Common myeloid progenitor, CD34-positive (primary cell): ENCODE results near the gene JAK1.
A peak's percentile ranks its signal among the peaks of the same experiment; 100 is the strongest.

Source experiments
- CTCF ChIA-PET: fragments of 350-600 bp; sonication (Branson Sonifier 250); formaldehyde crosslinking; loops from one replicate; lab custom pipeline; 2021; ENCODE audit warnings: antibody characterized with exemption; lab: Charles Lee
- POLR2A ChIA-PET: fragments of 350-600 bp; sonication (Branson Sonifier 250); formaldehyde crosslinking; loops from one replicate; lab custom pipeline; 2021; ENCODE audit warnings: antibody characterized with exemption; lab: Charles Lee
- DNase-seq, 3 donors: peaks; one replicate each; pipeline versions ENCODE4 v3.0.0 to v3.0.0-alpha.2; 2013
- H3K27ac ChIP-seq, 2 experiments: 1 replicate in 1 of 2; 2 replicates in 1 of 2; pipeline ENCODE4 v1.7.0; 2013; ENCODE audit warnings: inconsistent platforms in 2 of 2, low read length in 2 of 2, mild to moderate bottlenecking in 2 of 2, low read depth in 1 of 2, moderate library complexity in 1 of 2; ENCODE audit not compliant: severe bottlenecking in 2 of 2, insufficient read depth in 1 of 2, poor library complexity in 1 of 2
- H3K27me3 ChIP-seq, 5 experiments: replicated peaks in 2 of 5; 1 replicate in 3 of 5; 2 replicates in 2 of 5; pipeline versions ENCODE4 v1.6.1 to v1.7.0; 2013; ENCODE audit warnings: low read length in 4 of 5, mild to moderate bottlenecking in 2 of 5, moderate library complexity in 2 of 5, inconsistent platforms in 1 of 5; ENCODE audit not compliant: insufficient read depth in 5 of 5, control insufficient read depth in 4 of 5
- H3K36me3 ChIP-seq, 4 experiments: 1 replicate in 2 of 4; 2 replicates in 2 of 4; pipeline versions ENCODE4 v1.6.1 to v1.7.0; 2013; ENCODE audit warnings: low read length in 3 of 4, control low read depth in 1 of 4, mild to moderate bottlenecking in 1 of 4; ENCODE audit not compliant: control insufficient read depth in 4 of 4, insufficient read depth in 4 of 4
- H3K4me1 ChIP-seq, 4 experiments: 1 replicate in 3 of 4; 2 replicates in 1 of 4; pipeline versions ENCODE4 v1.6.1 to v1.7.1; 2013; ENCODE audit warnings: low read length in 3 of 4, mild to moderate bottlenecking in 3 of 4, control low read depth in 1 of 4, inconsistent platforms in 1 of 4, moderate library complexity in 1 of 4; ENCODE audit not compliant: control insufficient read depth in 4 of 4, insufficient read depth in 4 of 4; ENCODE audit errors: control extremely low read depth in 1 of 4
- H3K4me3 ChIP-seq, 7 experiments: 1 replicate in 4 of 7; 2 replicates in 3 of 7; pipeline versions ENCODE4 v1.5.1 to v1.7.0; 2013; ENCODE audit warnings: mild to moderate bottlenecking in 7 of 7, low read length in 6 of 7, moderate library complexity in 6 of 7, inconsistent platforms in 2 of 7, low read depth in 2 of 7, control low read depth in 1 of 7; ENCODE audit not compliant: insufficient read depth in 4 of 7, control insufficient read depth in 1 of 7; ENCODE audit errors: extremely low read depth in 1 of 7
- H3K9me3 ChIP-seq, 5 experiments: 1 replicate in 4 of 5; 2 replicates in 1 of 5; pipeline versions ENCODE4 v1.6.1 to v1.7.1; 2013; ENCODE audit warnings: low read length in 4 of 5, mild to moderate bottlenecking in 2 of 5, inconsistent platforms in 1 of 5, low read depth in 1 of 5, moderate library complexity in 1 of 5; ENCODE audit not compliant: control insufficient read depth in 4 of 5, insufficient read depth in 2 of 5; ENCODE audit errors: control extremely low read depth in 1 of 5
- WGBS: methylation state at CpG from one replicate; pipeline ENCODE4 v1.1.5; 2013; ENCODE audit not compliant: insufficient coverage; 5-methylcytosine and 5-hydroxymethylcytosine counted together

JAK1 gene

DNA sequence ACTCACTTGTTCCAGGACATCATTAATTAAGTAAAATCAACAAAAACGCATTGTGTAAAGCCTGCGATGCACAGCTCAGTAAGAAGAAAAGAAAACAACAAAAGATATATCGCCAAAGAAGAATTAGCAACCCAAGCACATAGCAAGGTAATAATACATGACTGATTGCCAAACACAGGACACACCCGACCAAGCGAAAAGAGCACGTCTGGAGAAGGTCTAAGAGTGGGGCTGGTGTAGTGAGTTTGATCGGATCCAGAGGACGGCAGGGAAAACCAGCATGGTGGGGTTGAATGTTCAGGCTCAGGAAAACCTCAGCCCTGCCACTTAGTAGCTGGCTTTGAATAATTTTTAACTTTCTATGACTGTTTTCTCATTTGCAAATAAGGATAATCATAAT lies 69.8 kb downstream of the JAK1 start:
- CTCF ChIA-PET, result interaction anchor here (2.2 kb wide), 1 partner anchor 15 kb away, joined by 5 read pairs; no protein-coding TSS in a partner anchor

DNA sequence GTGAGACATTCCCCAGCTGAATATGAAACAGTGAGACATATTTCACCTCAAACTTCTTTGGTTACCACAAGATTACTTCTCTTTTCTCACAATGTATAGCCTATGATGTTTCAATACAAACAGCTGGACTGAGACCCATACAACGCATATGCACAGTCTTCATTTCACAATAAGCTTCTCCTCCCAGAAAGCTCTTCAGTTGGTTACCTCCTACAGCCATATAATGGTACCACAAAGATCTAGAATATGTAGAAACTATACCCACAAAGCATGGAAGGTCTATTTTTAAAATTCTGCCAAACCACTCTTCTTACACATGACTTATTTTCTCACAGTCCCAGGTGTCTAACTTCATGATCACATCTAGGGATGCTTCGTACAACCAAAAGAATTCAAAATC lies 70.8 kb downstream of the JAK1 start:
- H3K4me1 ChIP-seq, result peaks cover 5 to 41% (median 27%) of the 10 kb centered on the region in 4 experiments
- no peak overlapping the region for H3K4me3 ChIP-seq
- 50% methylated on average over 2 of the region's 2 CpGs for WGBS
- ChIA-PET POLR2A (interaction anchor here (1.0 kb wide), 1 partner anchor 71 kb away, joined by 4 read pairs; the partner anchor contains the start of gene JAK1), CTCF (interaction anchor here (0.7 to 3.1 kb wide), 9 partner anchors 8 to 144 kb away, joined by 3 to 16 read pairs (median 3); no protein-coding TSS in a partner anchor)
- no peak overlapping the region for H3K27ac ChIP-seq
- H3K27me3 ChIP-seq, result no peaks in the 10 kb centered on the region
- peak; percentile 17 to 85 (median 77) for DNase-seq
- H3K36me3 ChIP-seq, result no peaks in the 10 kb centered on the region
- H3K9me3 ChIP-seq, result no peaks in the 10 kb centered on the region

More for the DNA sequence above, 69.8 kb downstream of the JAK1 start:
- DNase-seq, result no peak
- H3K4me3 ChIP-seq, result no peak overlapping the region
- H3K27ac ChIP-seq, result no peak overlapping the region
- no peaks in the 10 kb centered on the region for H3K9me3 ChIP-seq
- H3K27me3 ChIP-seq, result no peaks in the 10 kb centered on the region
- peaks cover 2 to 31% (median 18%) of the 10 kb centered on the region in 4 experiments for H3K4me1 ChIP-seq
- POLR2A ChIA-PET, result no interaction called here
- WGBS, result 100% methylated on average over 6 of the region's 8 CpGs
- H3K36me3 ChIP-seq, result peaks cover 0 to 5% (median 0%) of the 10 kb centered on the region in 4 experiments

DNA sequence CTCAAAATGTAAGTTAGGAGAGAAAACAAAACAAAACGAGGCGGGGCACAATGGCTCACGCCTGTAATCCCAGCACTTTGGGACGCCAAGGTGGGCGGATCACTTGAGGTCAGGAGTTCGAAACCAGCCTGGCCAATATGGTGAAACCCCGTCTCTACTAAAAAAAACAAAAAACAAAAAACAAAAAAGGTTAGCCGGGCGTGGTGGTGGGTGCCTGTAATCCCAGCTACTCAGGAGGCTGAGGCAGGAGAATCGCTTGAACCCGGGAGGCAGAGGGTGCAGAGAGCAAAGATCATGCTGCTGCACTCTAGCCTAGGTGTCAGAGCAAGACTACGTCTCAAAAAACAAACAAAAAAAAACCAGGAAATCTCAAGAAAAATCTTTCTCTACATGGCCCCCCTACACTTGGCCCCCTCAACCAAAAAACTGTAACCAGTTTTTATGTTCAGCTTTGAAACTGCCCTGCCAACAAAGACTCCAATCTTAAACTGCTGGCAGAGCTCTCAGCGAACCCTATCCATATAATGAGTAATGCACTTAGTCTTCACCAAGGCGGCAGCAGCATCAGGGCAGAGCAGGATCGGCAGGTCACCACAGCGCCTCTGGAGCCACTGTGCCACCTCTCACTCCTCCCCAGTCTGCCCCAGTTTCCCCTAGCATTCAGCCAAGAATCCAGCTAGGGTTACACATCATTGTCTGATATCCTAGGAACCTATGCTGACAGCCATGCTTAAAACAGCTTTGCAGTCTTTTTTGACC lies 71.7 kb downstream of the JAK1 start:
- no peak for DNase-seq
- H3K4me3 ChIP-seq, result no peak overlapping the region
- POLR2A ChIA-PET, result interaction anchor here (0.6 to 1.0 kb wide), 5 partner anchors 21 to 146 kb away, joined by 3 to 5 read pairs (median 4); partner anchors contain the start of gene JAK1
- peaks cover 5 to 47% (median 29%) of the 10 kb centered on the region in 4 experiments for H3K4me1 ChIP-seq
- H3K36me3 ChIP-seq, result no peaks in the 10 kb centered on the region
- WGBS, result 96% methylated on average over 15 of the region's 16 CpGs
- no peaks in the 10 kb centered on the region for H3K27me3 ChIP-seq
- no peak overlapping the region for H3K27ac ChIP-seq
- H3K9me3 ChIP-seq, result no peaks in the 10 kb centered on the region
- CTCF ChIA-PET, result interaction anchor here (0.7 to 3.1 kb wide), 11 partner anchors 9 to 145 kb away, joined by 3 to 16 read pairs (median 3); no protein-coding TSS in a partner anchor

DNA sequence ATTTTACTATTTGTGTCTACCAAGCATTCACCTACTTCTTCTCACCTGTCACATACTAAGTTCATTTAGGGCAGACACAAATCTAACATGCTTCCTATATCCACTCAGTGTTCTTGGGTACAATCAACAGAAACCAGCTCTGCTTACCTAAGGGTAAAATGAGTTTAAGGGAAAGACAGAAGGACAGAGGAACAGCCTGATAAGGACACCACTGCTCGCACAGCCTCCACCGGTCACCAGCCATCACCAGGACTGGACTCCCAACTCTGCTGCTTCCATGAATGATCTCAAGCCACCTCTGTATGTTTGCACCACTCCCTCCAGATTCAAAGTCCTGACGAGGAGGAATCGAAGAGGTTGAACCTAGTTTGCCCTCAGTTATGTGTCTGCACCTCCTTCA lies 72.4 kb downstream of the JAK1 start:
- no peaks in the 10 kb centered on the region for H3K36me3 ChIP-seq
- H3K4me1 ChIP-seq, result peaks cover 5 to 53% (median 30%) of the 10 kb centered on the region in 4 experiments
- no peak for DNase-seq
- 94% methylated on average over 4 of the region's 4 CpGs for WGBS
- H3K9me3 ChIP-seq, result no peaks in the 10 kb centered on the region
- no peak overlapping the region for H3K4me3 ChIP-seq
- H3K27ac ChIP-seq, result no peak overlapping the region
- ChIA-PET POLR2A (no interaction called here), CTCF (interaction anchor here (1.3 to 3.1 kb wide), 5 partner anchors 11 to 83 kb away, joined by 3 to 16 read pairs (median 5); no protein-coding TSS in a partner anchor)
- no peaks in the 10 kb centered on the region for H3K27me3 ChIP-seq

DNA sequence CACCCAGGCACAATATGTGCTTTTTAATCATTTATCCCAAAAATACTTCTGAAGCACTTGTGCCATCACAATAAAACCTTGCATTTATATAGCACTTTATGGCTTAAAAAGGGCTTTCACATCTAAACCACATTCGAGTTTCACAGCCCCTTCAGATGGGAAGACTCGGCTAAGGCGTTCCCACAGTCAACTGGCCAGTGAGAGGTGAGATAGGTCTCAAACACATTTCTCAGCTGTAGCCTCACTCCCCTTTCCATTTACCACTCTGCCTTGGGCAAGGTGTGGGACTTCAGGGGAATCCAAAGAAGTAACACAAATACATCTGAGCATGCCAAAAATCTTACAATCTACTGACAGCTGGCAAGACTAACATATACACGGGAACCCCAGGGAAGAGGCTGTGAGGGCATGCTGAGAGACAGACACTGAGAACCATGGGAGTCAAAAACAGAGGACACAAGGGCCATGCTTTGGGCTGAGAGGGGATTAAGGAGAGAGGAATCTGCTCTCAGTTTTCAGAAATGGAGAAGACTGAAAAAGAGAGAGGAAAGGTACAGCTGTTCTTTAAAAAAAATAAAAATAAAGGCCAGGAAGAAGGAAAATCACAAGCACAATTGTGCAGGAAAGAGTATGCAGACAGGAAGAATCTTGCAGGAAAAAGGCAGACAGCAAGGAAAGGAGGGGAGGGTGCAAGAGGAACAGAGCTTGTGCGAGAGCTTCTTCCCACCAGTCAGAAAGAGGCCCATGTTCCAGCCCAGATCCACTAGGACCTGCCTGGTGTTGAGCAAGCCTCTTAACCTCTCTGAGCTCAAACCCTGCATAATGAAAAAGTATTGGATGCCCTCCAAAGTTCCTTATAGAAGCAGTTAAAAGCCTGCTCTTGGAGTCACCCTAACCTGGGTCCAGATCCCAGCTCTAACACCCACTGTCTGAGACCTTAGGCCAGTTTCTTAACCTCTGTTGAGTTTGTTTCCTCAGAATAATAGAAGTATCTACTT lies 73.5 kb downstream of the JAK1 start:
- POLR2A ChIA-PET, result no interaction called here
- no peak for DNase-seq
- H3K27ac ChIP-seq, result no peak overlapping the region
- no peaks in the 10 kb centered on the region for H3K36me3 ChIP-seq
- H3K27me3 ChIP-seq, result no peaks in the 10 kb centered on the region
- CTCF ChIA-PET, result interaction anchor here (0.5 to 3.1 kb wide), 4 partner anchors 10 to 139 kb away, joined by 3 to 16 read pairs (median 5); no protein-coding TSS in a partner anchor
- no peak overlapping the region for H3K4me3 ChIP-seq
- H3K4me1 ChIP-seq, result peaks cover 5 to 49% (median 27%) of the 10 kb centered on the region in 4 experiments
- no peaks in the 10 kb centered on the region for H3K9me3 ChIP-seq
- WGBS, result 87% methylated on average over 3 of the region's 5 CpGs

DNA sequence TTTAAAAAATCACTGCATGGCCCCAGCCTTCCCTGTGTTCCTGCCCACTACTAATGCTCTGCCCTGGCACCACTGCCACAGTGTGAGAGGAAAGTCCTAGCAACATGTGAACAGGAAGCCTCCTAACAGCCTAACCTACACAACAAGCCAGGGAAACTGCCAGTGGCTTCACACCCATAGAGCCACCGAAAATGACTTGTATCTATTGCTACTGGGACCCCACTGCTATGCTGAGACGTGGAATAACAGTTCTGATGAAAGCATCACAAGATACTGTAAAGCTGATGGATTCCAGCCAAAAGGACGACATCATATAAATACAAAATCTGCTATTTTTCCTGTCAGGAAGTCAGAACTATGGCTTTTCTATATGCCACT lies 74.9 kb downstream of the JAK1 start:
- CTCF ChIA-PET, result interaction anchor here (1.1 kb wide), 1 partner anchor 31 kb away, joined by 3 read pairs; no protein-coding TSS in a partner anchor
- H3K9me3 ChIP-seq, result no peaks in the 10 kb centered on the region
- H3K27me3 ChIP-seq, result no peaks in the 10 kb centered on the region
- peak overlapping the region in 1 of 7 experiments; percentile 17 for H3K4me3 ChIP-seq
- no peak overlapping the region for H3K27ac ChIP-seq
- H3K36me3 ChIP-seq, result no peaks in the 10 kb centered on the region
- peak in 2 of 3 donors; percentile 32 to 40 for DNase-seq
- peaks cover 5 to 49% (median 26%) of the 10 kb centered on the region in 4 experiments for H3K4me1 ChIP-seq
- POLR2A ChIA-PET, result no interaction called here
- whole genome bisulfite sequencing, result 27% methylated on average over 3 of the region's 3 CpGs
